ENCODE results near the gene PSMF1. TPM values are rescaled to one million over a fixed set of nuclear protein-coding genes. Genes with fewer than 3 reads are reported as not detected.
"Not testable (repeated sequence)": the region's sequence is repeated elsewhere in the genome, so short reads cannot be mapped to it uniquely, and the experiment has no call there.

Gene PSMF1
- total RNA-seq, 4 donors from 2014 or later, result 11.5 to 91.6 (median 54.5) TPM

GRCh38 chr20:1215386-1216170 lies 97.2 kb downstream of the PSMF1 start:
- Histone ChIP-seq H3K4me3 (no peak overlapping the region), H3K9me3 (no peaks in the 10 kb centered on the region), H3K27ac (no peak overlapping the region), H3K27me3 (peaks cover 0 to 5% of the 10 kb centered on the region in 2 donors), H3K4me1 (no peaks in the 10 kb centered on the region), H3K36me3 (no peaks in the 10 kb centered on the region)
- no peak for TF ChIP-seq POLR2A (IDR thresholded peaks at IDR 0.05)
- no peak for TF ChIP-seq CTCF (IDR thresholded peaks at IDR 0.05)
- intact Hi-C loops (cut with DNase I; ENCODE audit: low total_unique reads), result no loop called here
- DNase-seq, result no peak

GRCh38 chr20:1216527-1217427 lies 98.4 kb downstream of the PSMF1 start:
- DNase-seq; H3K4me3 ChIP-seq; H3K27me3 ChIP-seq; intact Hi-C loops (cut with DNase I; ENCODE audit: low total_unique reads); H3K36me3 ChIP-seq; H3K27ac ChIP-seq; H3K4me1 ChIP-seq; H3K9me3 ChIP-seq: not testable (repeated sequence)

Other genes starting within 250 kb of the PSMF1 start
- gene ANGPT4, start 202.3 kb upstream of the PSMF1 start, total RNA-seq, result 1 to 10 TPM in 3 of 4 donors, under 1 TPM in 1; 0.55 to 8.8 (median 3.8) TPM
- gene RSPO4, start 116.3 kb upstream of the PSMF1 start, total RNA-seq, result under 1 TPM in 1 of 4 donors, not detected in 3; 0.67 TPM
- gene TMEM74B, start 66.4 kb downstream of the PSMF1 start, total RNA-seq, result 1 to 10 TPM in 2 of 4 donors, under 1 TPM in 1, not detected in 1; 0.49 to 2.0 (median 1.9) TPM
- gene C20orf202, start 84.9 kb downstream of the PSMF1 start, total RNA-seq, result under 1 TPM in 2 of 4 donors, not detected in 2; 0.73 to 0.83 TPM
- not detected for gene RAD21L1, start 107.4 kb downstream of the PSMF1 start, total RNA-seq
- gene SNPH, start 147.7 kb downstream of the PSMF1 start, total RNA-seq, result 10 to 100 TPM in 1 of 4 donors, 1 to 10 TPM in 3; 2.1 to 14.0 (median 4.5) TPM
- gene SDCBP2, start 210.5 kb downstream of the PSMF1 start, total RNA-seq, result 1 to 10 TPM in 3 of 4 donors, under 1 TPM in 1; 0.26 to 9.1 (median 5.5) TPM